Jurkat, Clone E6-1 (cell line): ENCODE measurements around the gene C5orf47.

ENCODE experiments used
- DNase-seq: peaks from one replicate; pipeline ENCODE4 v3.0.0-alpha.2; 2011; ENCODE audit warnings: low read depth, low spot score
- H3K4me3 ChIP-seq: 2 replicates; pipeline ENCODE4 v1.5.1; 2011; ENCODE audit warnings: mild to moderate bottlenecking, low read length, control low read depth, moderate library complexity

C5orf47 gene

GRCh38 chr5:173969167-173970049 lies 19.6 kb upstream of the C5orf47 start:
- no peak overlapping the region for H3K4me3 ChIP-seq
- DNase-seq, result no peak

- no peak overlapping the region for H3K4me3 ChIP-seq
- DNase-seq, result peak; percentile 29
Measured at GRCh38 chr5:173970878-173971650, 17.9 kb upstream of the C5orf47 start.

GRCh38 chr5:173971681-173972345 lies 17.2 kb upstream of the C5orf47 start:
- DNase-seq, result peak; percentile 51
- H3K4me3 ChIP-seq, result no peak overlapping the region

- DNase-seq, result no peak
- H3K4me3 ChIP-seq, result no peak overlapping the region
Measured at GRCh38 chr5:173972607-173972924, 16.4 kb upstream of the C5orf47 start.

GRCh38 chr5:173972925-173973615 lies 15.9 kb upstream of the C5orf47 start:
- no peak overlapping the region for H3K4me3 ChIP-seq
- peak; percentile 62 for DNase-seq

GRCh38 chr5:173973616-173973969 lies 15.4 kb upstream of the C5orf47 start:
- no peak overlapping the region for H3K4me3 ChIP-seq
- DNase-seq, result no peak

- no peak overlapping the region for H3K4me3 ChIP-seq
- no peak for DNase-seq
Measured at GRCh38 chr5:173974688-173975239, 14.2 kb upstream of the C5orf47 start.

- no peak overlapping the region for H3K4me3 ChIP-seq
- DNase-seq, result peak; percentile 10
Measured at GRCh38 chr5:173981185-173981761, 7.7 kb upstream of the C5orf47 start.

- H3K4me3 ChIP-seq, result no peak overlapping the region
- DNase-seq, result peak; percentile 8
Measured at GRCh38 chr5:173984218-173984617, 4.8 kb upstream of the C5orf47 start.

GRCh38 chr5:173989432-173990082 lies 587 bp downstream of the C5orf47 start:
- no peak for DNase-seq
- H3K4me3 ChIP-seq, result no peak overlapping the region

- no peak overlapping the region for H3K4me3 ChIP-seq
- no peak for DNase-seq
Measured at GRCh38 chr5:173997331-173997730, 8.4 kb downstream of the C5orf47 start.

GRCh38 chr5:173998531-173998930 lies 9.6 kb downstream of the C5orf47 start:
- no peak overlapping the region for H3K4me3 ChIP-seq
- no peak for DNase-seq

GRCh38 chr5:174000076-174000475 lies 11.1 kb downstream of the C5orf47 start:
- no peak for DNase-seq

GRCh38 chr5:174003795-174004194 lies 14.8 kb downstream of the C5orf47 start:
- no peak overlapping the region for H3K4me3 ChIP-seq
- no peak for DNase-seq

More at GRCh38 chr5:174000076-174000475, 11.1 kb downstream of the C5orf47 start:
- no peak overlapping the region for H3K4me3 ChIP-seq

GRCh38 chr5:174008922-174009321 lies 20.0 kb downstream of the C5orf47 start:
- no peak overlapping the region for H3K4me3 ChIP-seq
- DNase-seq, result no peak

GRCh38 chr5:174010365-174010764 lies 21.4 kb downstream of the C5orf47 start:
- H3K4me3 ChIP-seq, result no peak overlapping the region
- DNase-seq, result peak; percentile 5

- DNase-seq, result no peak
- H3K4me3 ChIP-seq, result no peak overlapping the region
Measured at GRCh38 chr5:174011441-174011840, 22.5 kb downstream of the C5orf47 start.
